BLaER1 (cell line): ENCODE data around the gene FOXN3.

Source experiments
- H3K27ac ChIP-seq: shearing (Covaris generic); formaldehyde crosslinking; 2 replicates; pipeline ENCODE4 v1.8.1; 2022
- H3K27me3 ChIP-seq: shearing (Covaris generic); formaldehyde crosslinking; 2 replicates; pipeline ENCODE4 v1.8.1; 2022
- H3K36me3 ChIP-seq: shearing (Covaris generic); formaldehyde crosslinking; 2 replicates; pipeline ENCODE4 v1.8.1; 2022
- H3K4me1 ChIP-seq: shearing (Covaris generic); formaldehyde crosslinking; 2 replicates; pipeline ENCODE4 v1.8.1; 2022
- H3K4me2 ChIP-seq: shearing (Covaris generic); formaldehyde crosslinking; 2 replicates; pipeline ENCODE4 v1.8.1; 2022
- H3K4me3 ChIP-seq: shearing (Covaris generic); formaldehyde crosslinking; 2 replicates; pipeline ENCODE4 v1.8.1; 2022
- H3K9ac ChIP-seq: shearing (Covaris generic); formaldehyde crosslinking; 2 replicates; pipeline ENCODE4 v1.8.1; 2022
- H3K9me3 ChIP-seq: shearing (Covaris generic); formaldehyde crosslinking; 2 replicates; pipeline ENCODE4 v1.8.1; 2022
- H4K20me1 ChIP-seq: shearing (Covaris generic); formaldehyde crosslinking; 2 replicates; pipeline ENCODE4 v1.8.1; 2022
- Cebpa-rat ChIP-seq: shearing (Covaris generic); IDR thresholded peaks from 2 replicates; pipeline ENCODE4 v1.8.1; 2022

Gene FOXN3

DNA sequence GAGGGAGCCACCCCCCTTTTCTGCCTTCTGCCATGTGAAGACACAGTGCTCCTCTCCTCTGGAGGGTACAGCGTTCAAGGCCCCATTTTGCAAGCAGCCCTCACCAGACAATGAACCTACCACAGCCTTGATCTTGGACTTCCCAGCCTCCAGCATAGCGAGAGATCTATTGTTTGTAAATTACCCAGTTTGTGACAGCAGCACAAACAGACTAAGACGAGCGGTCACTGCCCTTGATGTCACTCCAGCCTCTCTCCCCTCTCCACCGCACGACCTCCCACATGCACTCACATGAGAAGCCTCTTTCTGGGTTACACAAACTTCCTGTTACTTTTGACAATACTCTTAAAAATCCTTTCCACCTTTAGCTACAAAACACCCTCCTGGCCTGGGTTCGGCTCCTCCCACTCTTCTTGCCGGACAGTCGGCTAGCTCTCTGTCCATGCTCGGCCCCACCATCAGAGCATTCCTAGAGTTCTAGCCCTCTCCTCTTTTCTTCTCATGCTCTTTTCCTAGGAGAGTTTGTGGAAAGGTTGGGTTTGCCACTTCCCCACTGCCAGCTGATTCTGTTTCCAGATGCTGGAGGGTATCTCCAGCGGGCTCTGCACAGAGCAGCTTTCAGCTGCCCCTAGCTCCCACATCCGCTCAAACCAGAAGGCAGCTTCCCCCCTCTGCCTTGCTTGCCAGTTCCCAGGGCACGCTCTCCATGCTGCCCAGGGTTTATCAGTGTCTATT is 124.3 kb downstream of the FOXN3 start:
- peaks cover 31% of the 10 kb centered on the region for H3K4me1 ChIP-seq
- H3K27ac ChIP-seq, result peak overlapping the region; percentile 38; the same call in 1 of the 2 replicates
- H3K4me2 ChIP-seq, result no peak overlapping the region
- H3K9me3 ChIP-seq, result no peaks in the 10 kb centered on the region
- H3K4me3 ChIP-seq, result no peak overlapping the region
- H4K20me1 ChIP-seq, result peaks cover 61% of the 10 kb centered on the region
- H3K36me3 ChIP-seq, result peaks cover 72% of the 10 kb centered on the region
- no peak for TF ChIP-seq Cebpa-rat
- H3K9ac ChIP-seq, result no peak overlapping the region
- no peaks in the 10 kb centered on the region for H3K27me3 ChIP-seq

DNA sequence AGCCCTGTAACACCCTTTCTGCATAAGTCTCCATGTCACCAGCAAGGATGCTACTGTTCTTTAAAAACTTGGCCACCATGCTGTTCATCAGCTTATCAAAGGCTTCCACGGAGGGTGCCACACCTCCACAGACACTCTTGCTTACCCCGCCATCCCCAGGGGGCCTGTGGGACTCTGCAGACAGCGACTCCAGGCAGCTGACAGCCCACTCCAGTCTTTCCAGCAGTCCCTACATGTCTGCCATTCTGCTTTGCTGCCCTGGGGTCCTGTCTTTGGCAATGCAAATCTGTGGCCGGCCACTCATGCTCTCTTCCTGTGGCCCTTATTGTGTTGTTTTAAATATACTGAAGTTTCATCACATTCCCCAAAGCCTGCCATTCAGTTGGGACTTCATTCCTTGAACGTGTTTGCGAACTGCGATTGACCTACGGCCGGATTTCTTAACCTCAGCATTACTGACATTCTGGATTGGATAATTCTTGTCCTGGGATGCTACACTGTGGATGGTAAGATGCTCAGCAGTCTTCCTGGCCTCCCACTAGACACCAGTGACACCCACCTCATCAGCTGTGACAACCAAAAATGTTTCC is 125.6 kb downstream of the FOXN3 start:
- Histone ChIP-seq H3K36me3 (peaks cover 70% of the 10 kb centered on the region), H4K20me1 (peaks cover 63% of the 10 kb centered on the region), H3K4me2 (peak overlapping the region; percentile 14; the same call in 1 of the 2 replicates), H3K4me1 (peaks cover 29% of the 10 kb centered on the region), H3K27me3 (no peaks in the 10 kb centered on the region), H3K9me3 (no peaks in the 10 kb centered on the region), H3K4me3 (no peak overlapping the region), H3K27ac (no peak overlapping the region; the same call in 1 of the 2 replicates), H3K9ac (no peak overlapping the region)
- no peak for TF ChIP-seq Cebpa-rat

DNA sequence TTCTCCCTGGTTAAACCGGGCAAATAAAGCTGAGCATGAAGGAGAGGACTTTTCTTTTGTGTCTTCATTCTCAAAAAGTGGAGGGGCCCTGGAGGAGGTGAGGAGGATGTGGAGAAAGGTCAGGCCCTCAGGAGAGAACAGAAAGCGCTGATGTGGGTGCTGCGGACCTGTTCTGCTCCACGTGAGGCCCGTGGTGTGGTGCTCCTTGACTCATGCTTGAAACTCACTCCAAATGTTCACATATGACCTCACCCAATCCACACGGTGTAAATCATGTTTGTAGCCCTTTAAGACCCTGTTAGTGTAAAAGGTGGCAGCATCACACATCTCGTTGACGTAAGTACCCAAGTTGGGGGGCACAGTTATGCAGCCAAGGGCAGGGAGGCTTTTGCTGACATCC is 126.2 kb downstream of the FOXN3 start:
- Histone ChIP-seq H3K4me3 (no peak overlapping the region), H3K4me1 (peaks cover 26% of the 10 kb centered on the region), H3K27me3 (no peaks in the 10 kb centered on the region), H4K20me1 (peaks cover 67% of the 10 kb centered on the region), H3K36me3 (peaks cover 71% of the 10 kb centered on the region), H3K27ac (no peak overlapping the region), H3K9ac (no peak overlapping the region), H3K9me3 (no peaks in the 10 kb centered on the region), H3K4me2 (no peak overlapping the region)
- TF ChIP-seq Cebpa-rat, result no peak

DNA sequence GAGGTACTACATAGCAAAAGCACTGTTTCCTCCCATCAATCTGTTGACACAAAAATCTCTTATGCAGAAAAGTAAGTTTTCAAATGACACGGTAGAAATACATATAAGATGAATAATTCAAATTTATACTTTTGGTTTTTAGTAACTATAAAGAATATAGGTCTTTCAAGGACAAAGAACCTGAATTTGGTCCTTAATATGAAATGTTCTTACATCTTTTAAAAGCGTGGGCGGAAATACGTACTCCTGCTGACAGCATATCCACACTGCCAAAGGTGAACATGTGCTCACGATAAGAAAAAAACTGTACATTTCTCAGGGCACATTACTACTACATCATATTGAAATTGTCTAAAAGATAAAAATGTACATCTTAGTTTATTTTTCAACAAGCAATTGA is 127.6 kb downstream of the FOXN3 start:
- Histone ChIP-seq H3K27me3 (no peaks in the 10 kb centered on the region), H3K4me3 (no peak overlapping the region), H3K9ac (no peak overlapping the region), H3K36me3 (peaks cover 68% of the 10 kb centered on the region), H4K20me1 (peaks cover 75% of the 10 kb centered on the region), H3K4me2 (no peak overlapping the region), H3K4me1 (peaks cover 26% of the 10 kb centered on the region), H3K27ac (no peak overlapping the region), H3K9me3 (no peaks in the 10 kb centered on the region)
- no peak for TF ChIP-seq Cebpa-rat

DNA sequence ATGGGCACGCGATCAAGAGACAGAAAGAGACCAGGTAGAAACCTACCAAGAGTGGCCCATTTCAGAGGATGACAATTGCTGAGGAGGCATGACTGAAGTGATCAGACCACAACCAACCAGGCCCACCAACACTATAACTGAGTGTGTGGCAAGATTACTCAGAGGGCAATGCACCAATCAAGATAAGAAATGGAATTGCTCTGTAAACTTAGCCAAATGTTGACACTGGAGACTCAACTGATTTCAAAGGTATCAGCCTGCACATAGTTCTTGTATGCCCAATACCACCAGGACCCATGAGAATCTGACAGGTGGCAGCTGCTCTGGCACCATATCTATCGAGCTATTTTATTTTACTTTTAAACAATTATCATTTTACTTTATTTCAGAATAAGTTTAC is 128.9 kb downstream of the FOXN3 start:
- H3K4me1 ChIP-seq, result peaks cover 24% of the 10 kb centered on the region
- H3K9me3 ChIP-seq, result no peaks in the 10 kb centered on the region
- H3K36me3 ChIP-seq, result peaks cover 62% of the 10 kb centered on the region
- H3K4me3 ChIP-seq, result no peak overlapping the region
- H3K4me2 ChIP-seq, result no peak overlapping the region
- no peak overlapping the region for H3K9ac ChIP-seq
- peaks cover 74% of the 10 kb centered on the region for H4K20me1 ChIP-seq
- TF ChIP-seq Cebpa-rat, result no peak
- no peak overlapping the region for H3K27ac ChIP-seq
- H3K27me3 ChIP-seq, result no peaks in the 10 kb centered on the region

DNA sequence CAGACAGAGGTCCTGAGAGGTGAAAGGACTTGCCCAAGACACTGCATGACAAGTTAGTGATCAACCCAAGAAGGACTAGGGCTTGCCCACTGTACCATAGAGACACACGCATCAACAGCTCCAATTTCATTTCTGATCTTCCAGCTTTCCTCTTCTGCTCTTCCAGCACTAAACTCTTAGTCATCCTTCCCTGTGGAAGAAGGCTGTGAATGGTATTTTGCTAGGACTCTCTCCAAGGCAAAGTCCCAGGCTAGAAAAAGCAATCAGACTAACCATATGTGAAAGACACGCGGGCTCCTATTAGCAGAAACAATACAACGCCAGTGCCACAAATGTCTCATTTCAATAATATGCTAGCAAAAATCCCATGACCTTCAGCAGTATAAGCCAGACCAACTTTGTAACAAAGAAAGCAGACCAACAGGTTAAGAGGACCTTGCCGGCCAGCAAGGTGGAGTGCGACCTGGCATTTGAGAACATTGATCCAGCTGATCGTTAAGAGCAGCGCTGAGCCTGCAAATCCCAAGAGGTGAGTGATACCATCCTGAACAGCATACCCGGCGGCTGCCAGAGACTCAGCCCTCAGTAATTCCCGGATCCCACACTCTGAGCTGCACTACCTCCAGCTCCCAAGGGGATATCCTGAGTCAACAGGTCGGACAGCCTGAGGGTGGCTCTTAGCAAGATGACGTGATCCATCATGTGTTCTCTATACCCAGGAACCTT is 132.5 kb downstream of the FOXN3 start:
- no peak overlapping the region for H3K27ac ChIP-seq
- no peaks in the 10 kb centered on the region for H3K9me3 ChIP-seq
- peaks cover 53% of the 10 kb centered on the region for H4K20me1 ChIP-seq
- peaks cover 64% of the 10 kb centered on the region for H3K36me3 ChIP-seq
- no peak for TF ChIP-seq Cebpa-rat
- H3K9ac ChIP-seq, result no peak overlapping the region
- no peak overlapping the region for H3K4me3 ChIP-seq
- H3K27me3 ChIP-seq, result no peaks in the 10 kb centered on the region
- H3K4me2 ChIP-seq, result no peak overlapping the region
- H3K4me1 ChIP-seq, result no peaks in the 10 kb centered on the region

DNA sequence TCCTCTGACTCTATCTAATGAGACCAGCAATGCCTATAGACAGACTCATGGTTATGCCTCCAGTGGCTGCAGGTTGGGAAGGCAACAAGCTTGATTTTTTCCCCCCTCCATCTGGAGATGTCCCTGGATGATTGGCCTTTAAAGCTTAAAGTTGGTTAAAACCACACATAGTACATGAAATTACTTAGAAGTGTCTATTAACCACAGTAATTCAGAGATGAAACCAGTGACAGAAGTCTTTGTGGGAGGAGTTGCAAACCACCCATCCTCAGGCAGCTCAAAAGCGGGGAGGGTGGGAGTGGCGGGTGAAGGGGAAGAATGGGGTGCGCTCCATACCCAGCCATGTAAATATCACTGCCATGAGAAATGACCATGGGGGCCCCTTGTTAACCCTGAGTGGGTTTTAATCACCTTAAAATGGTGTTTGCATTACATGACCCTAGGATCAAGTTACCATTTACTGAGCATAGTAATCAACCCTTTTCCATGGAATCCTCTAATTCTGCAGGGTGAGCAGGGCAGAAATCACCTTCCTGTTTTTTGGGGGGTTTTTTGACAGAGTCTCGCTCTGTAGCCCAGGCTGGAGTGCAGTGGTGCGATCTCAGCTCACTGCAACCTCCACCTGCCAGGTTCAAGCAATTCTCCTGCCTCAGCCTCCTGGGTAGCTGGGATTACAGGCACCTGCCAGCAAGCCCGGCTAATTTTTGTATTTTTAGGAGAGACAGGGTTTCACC is 133.5 kb downstream of the FOXN3 start:
- Histone ChIP-seq H3K27me3 (no peaks in the 10 kb centered on the region), H3K4me2 (no peak overlapping the region), H3K27ac (no peak overlapping the region), H3K9ac (no peak overlapping the region), H3K4me3 (no peak overlapping the region), H3K36me3 (peaks cover 72% of the 10 kb centered on the region), H3K4me1 (no peaks in the 10 kb centered on the region), H4K20me1 (peaks cover 46% of the 10 kb centered on the region), H3K9me3 (no peaks in the 10 kb centered on the region)
- TF ChIP-seq Cebpa-rat, result no peak

DNA sequence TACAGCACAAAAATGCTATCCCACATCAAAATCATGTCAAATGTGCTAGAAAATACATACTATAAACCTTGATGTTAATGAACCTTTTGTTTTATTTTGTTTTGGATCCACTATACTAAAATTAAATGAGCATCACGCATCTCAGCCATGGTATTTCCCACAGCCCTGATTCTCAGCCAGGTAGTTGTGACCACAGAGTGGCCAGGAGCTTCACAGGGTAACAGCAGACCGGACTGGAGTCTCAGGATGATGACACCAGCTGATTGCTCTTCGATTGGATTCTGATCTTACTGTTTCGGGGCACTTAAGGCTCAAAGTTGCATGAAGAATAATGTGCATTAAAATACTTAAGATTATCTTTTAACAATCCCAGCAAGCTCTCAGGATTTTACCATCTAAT is 134.8 kb downstream of the FOXN3 start:
- Histone ChIP-seq H3K4me2 (no peak overlapping the region), H3K27me3 (no peaks in the 10 kb centered on the region)
- TF ChIP-seq Cebpa-rat, result no peak

DNA sequence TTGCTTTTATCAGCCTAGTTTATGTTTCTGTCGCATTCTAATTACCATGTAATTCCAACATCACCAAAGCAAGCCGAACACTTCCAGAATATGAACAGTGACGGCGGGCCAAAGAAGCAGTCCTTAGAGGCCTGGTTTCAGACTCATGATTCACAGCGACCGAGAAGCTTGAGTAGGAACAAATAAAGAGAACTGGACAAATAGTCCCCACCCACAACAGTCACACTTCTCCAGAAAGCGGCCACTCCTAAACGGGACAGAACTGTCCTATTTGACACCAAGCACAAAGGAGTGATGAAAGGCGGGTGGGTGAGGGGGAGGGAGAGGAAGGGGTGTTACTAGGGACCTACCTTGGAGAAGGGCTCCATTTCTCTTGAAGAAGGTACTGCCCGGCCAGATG is 136.4 kb downstream of the FOXN3 start:
- Histone ChIP-seq H3K4me3 (no peak overlapping the region), H3K4me1 (peaks cover 22% of the 10 kb centered on the region), H3K27me3 (no peaks in the 10 kb centered on the region), H3K36me3 (peaks cover 77% of the 10 kb centered on the region), H3K27ac (no peak overlapping the region), H4K20me1 (peaks cover 58% of the 10 kb centered on the region), H3K4me2 (no peak overlapping the region), H3K9me3 (no peaks in the 10 kb centered on the region), H3K9ac (no peak overlapping the region)
- TF ChIP-seq Cebpa-rat, result no peak

More for the DNA sequence above, 134.8 kb downstream of the FOXN3 start:
- no peak overlapping the region for H3K4me3 ChIP-seq
- no peaks in the 10 kb centered on the region for H3K9me3 ChIP-seq
- no peak overlapping the region for H3K27ac ChIP-seq
- H3K9ac ChIP-seq, result no peak overlapping the region
- peaks cover 10% of the 10 kb centered on the region; the same call in 1 of the 2 replicates for H3K4me1 ChIP-seq
- H3K36me3 ChIP-seq, result peaks cover 83% of the 10 kb centered on the region
- H4K20me1 ChIP-seq, result peaks cover 47% of the 10 kb centered on the region
